B cell (primary cell): ENCODE measurements around the gene COL25A1. TPM values are rescaled to one million over a fixed set of nuclear protein-coding genes. Genes with fewer than 3 reads are reported as not detected.

ENCODE experiments used
- ATAC-seq: fragments of 200-7000 bp; cut with Tn5 transposase; one replicate; pipeline ENCODE4 v1.10.0; 2021; ENCODE audit warnings: low read depth, mild to moderate bottlenecking, moderate number of reproducible peaks, moderate library complexity
- CTCF ChIA-PET: fragments of 350-600 bp; sonication (Branson Sonifier 250); formaldehyde crosslinking; loops from one replicate; lab custom pipeline; 2021; ENCODE audit warnings: antibody characterized with exemption, inconsistent platforms; lab: Charles Lee
- POLR2A ChIA-PET: fragments of 350-600 bp; sonication (Branson Sonifier 250); formaldehyde crosslinking; loops from one replicate; lab custom pipeline; 2021; ENCODE audit warnings: antibody characterized with exemption; lab: Charles Lee
- DNase-seq: peaks from one replicate; pipeline ENCODE4 v3.0.0; 2013
- H2AFZ ChIP-seq: 2 replicates; pipeline ENCODE4 v1.6.1; 2012; ENCODE audit warnings: mild to moderate bottlenecking, low read depth, low read length; ENCODE audit not compliant: insufficient read depth, poor library complexity, severe bottlenecking
- H3K27ac ChIP-seq, 2 donors: 1 replicate in 1 of 2; 2 replicates in 1 of 2; pipeline ENCODE4 v1.5.1; 2012 to 2013; ENCODE audit warnings: low read length in 2 of 2, mild to moderate bottlenecking in 2 of 2, moderate library complexity in 1 of 2
- H3K27me3 ChIP-seq, 4 experiments: fragments of 200-600 bp in 1 of 4; sonication (generic) in 1 of 4; replicated peaks in 1 of 4; 1 replicate in 2 of 4; 2 replicates in 2 of 4; pipeline versions ENCODE4 v1.6.1 to v1.7.0; 2013 to 2016; ENCODE audit warnings: low read length in 3 of 4, mild to moderate bottlenecking in 2 of 4, mixed read lengths in 1 of 4, moderate library complexity in 1 of 4; ENCODE audit not compliant: insufficient read depth in 4 of 4, control insufficient read depth in 3 of 4; ENCODE audit errors: control extremely low read depth in 1 of 4
- H3K36me3 ChIP-seq, 2 experiments: replicated peaks in 1 of 2; 1 replicate in 1 of 2; 2 replicates in 1 of 2; pipeline versions ENCODE4 v1.6.1 to v1.7.1; 2013; ENCODE audit warnings: low read length in 1 of 2; ENCODE audit not compliant: insufficient read depth in 2 of 2, control insufficient read depth in 1 of 2; ENCODE audit errors: control extremely low read depth in 1 of 2, extremely low read depth in 1 of 2
- H3K4me1 ChIP-seq, 2 donors: fragments of 200-600 bp in 1 of 2; sonication (generic) in 1 of 2; 1 replicate in 1 of 2; 2 replicates in 1 of 2; pipeline versions ENCODE4 v1.5.1 to v1.6.1; 2013 to 2017; ENCODE audit warnings: low read length in 2 of 2; ENCODE audit not compliant: control insufficient read depth in 2 of 2, insufficient read depth in 2 of 2
- H3K4me2 ChIP-seq: replicated peaks from 2 replicates; pipeline ENCODE3; 2012; ENCODE audit warnings: mild to moderate bottlenecking, low read depth, low read length; ENCODE audit not compliant: poor library complexity, severe bottlenecking
- H3K4me3 ChIP-seq, 5 experiments: fragments of 200-600 bp in 1 of 5; sonication (generic) in 1 of 5; 1 replicate in 3 of 5; 2 replicates in 2 of 5; pipeline versions ENCODE4 v1.5.1 to v1.7.0; 2011 to 2016; ENCODE audit warnings: low read length in 4 of 5, mild to moderate bottlenecking in 4 of 5, low read depth in 2 of 5, control low read depth in 1 of 5, moderate library complexity in 1 of 5; ENCODE audit not compliant: insufficient read depth in 1 of 5; ENCODE audit errors: control extremely low read depth in 1 of 5, extremely low read depth in 1 of 5
- H3K79me2 ChIP-seq: fragments of 200-600 bp; sonication (generic); one replicate; pipeline ENCODE4 v1.6.0; 2016; ENCODE audit warnings: low read length; ENCODE audit not compliant: control insufficient read depth, insufficient read depth
- H3K9ac ChIP-seq: fragments of 200-600 bp; sonication (generic); 2 replicates; pipeline ENCODE4 v1.6.1; 2017; ENCODE audit warnings: mild to moderate bottlenecking, low read length, moderate library complexity
- H3K9me3 ChIP-seq, 3 donors: one replicate each; pipeline versions ENCODE4 v1.6.1 to v1.7.1; 2013; ENCODE audit warnings: low read length in 2 of 3; ENCODE audit not compliant: control insufficient read depth in 2 of 3, insufficient read depth in 1 of 3; ENCODE audit errors: control extremely low read depth in 1 of 3
- H4K20me1 ChIP-seq: 2 replicates; pipeline ENCODE4 v1.6.0; 2012; ENCODE audit warnings: mild to moderate bottlenecking, low read length; ENCODE audit not compliant: insufficient read depth, control insufficient read depth, poor library complexity, severe bottlenecking
- H3K27ac Mint-ChIP-seq: one replicate; pipeline ENCODE4 v1.8.0; 2021; ENCODE audit warnings: mixed read lengths
- H3K27me3 Mint-ChIP-seq: one replicate; pipeline ENCODE4 v1.8.0; 2021; ENCODE audit warnings: mixed read lengths
- H3K4me1 Mint-ChIP-seq: one replicate; pipeline ENCODE4 v1.8.0; 2021; ENCODE audit warnings: mixed read lengths
- H3K4me3 Mint-ChIP-seq: one replicate; pipeline ENCODE4 v1.8.0; 2021; ENCODE audit warnings: mixed read lengths
- H3K9me3 Mint-ChIP-seq: one replicate; pipeline ENCODE4 v1.8.0; 2022; ENCODE audit warnings: mixed read lengths; ENCODE audit not compliant: insufficient read depth
- EZH2 ChIP-seq: IDR thresholded peaks from 2 replicates; pipeline ENCODE4 v1.6.1; 2012; ENCODE audit warnings: borderline replicate concordance, low read depth, mild to moderate bottlenecking, moderate library complexity, low read length; ENCODE audit not compliant: insufficient read depth, poor library complexity, severe bottlenecking
- whole genome bisulfite sequencing: methylation state at CpG from one replicate; pipeline ENCODE4 v1.1.5; 2013; ENCODE audit warnings: missing lambda C conversion rate; ENCODE audit not compliant: insufficient coverage; 5-methylcytosine and 5-hydroxymethylcytosine counted together
- intact Hi-C: fragments of 100-400 bp; cut with micrococcal nuclease; formaldehyde crosslinking; loops from one replicate; pipeline ENCODE4 v1.10.0; 2022
- polyA plus RNA-seq: library from polyadenylated mRNA; depleted of rRNA; stranded (reverse); fragments of >200 nt; gene quantifications from 2 replicates; pipeline ENCODE4 v1.2.3, GENCODE V29; 2012
- total RNA-seq, 2 donors: library from RNA; stranded (reverse); fragments of 120-200 nt in 1 of 2; gene quantifications; 1 replicate in 1 of 2; 2 replicates in 1 of 2; pipeline versions ENCODE4 v1.2.3 to v1.2.4, GENCODE V29; 2013 to 2022
- TF ChIP-seq, protein P1 (sequence below): fragments of 200-600 bp; IDR thresholded peaks from one replicate; pipeline ENCODE4 v1.8.0; 2022; ENCODE audit warnings: antibody characterized with exemption, mild to moderate bottlenecking

Gene COL25A1
- total and polyA plus RNA-seq, 2 donors (not counting 1 experiment from before 2014, with no cell fraction given) = not detected

DNA sequence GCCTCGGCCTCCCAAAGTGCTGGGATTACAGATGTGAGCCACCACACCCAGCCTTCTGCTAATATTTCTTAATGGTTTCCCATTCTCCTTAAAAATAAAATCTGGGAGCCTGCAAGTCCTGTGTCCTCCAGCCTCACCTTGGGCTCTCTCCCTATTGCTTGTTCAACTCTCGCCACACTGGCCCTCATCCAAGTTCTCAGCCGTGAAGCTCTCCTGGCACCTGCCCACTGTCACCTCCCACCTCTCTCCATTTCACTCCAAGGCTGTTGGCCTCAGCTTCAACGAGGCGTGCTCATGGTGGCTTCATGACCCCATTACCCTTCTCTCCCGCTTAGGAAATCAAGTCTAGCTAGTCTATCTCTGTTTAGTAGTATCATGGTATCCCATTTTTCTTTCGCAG, 530.1 kb downstream of the COL25A1 start:
- DNase-seq (no peak), ATAC-seq (no peak)
- no peak overlapping the region for H3K4me3 ChIP-seq
- no peaks in the 10 kb centered on the region for H3K9me3 ChIP-seq
- no peak overlapping the region for H3K27ac ChIP-seq
- no peak for TF ChIP-seq EZH2
- TF ChIP-seq, protein P1, sequence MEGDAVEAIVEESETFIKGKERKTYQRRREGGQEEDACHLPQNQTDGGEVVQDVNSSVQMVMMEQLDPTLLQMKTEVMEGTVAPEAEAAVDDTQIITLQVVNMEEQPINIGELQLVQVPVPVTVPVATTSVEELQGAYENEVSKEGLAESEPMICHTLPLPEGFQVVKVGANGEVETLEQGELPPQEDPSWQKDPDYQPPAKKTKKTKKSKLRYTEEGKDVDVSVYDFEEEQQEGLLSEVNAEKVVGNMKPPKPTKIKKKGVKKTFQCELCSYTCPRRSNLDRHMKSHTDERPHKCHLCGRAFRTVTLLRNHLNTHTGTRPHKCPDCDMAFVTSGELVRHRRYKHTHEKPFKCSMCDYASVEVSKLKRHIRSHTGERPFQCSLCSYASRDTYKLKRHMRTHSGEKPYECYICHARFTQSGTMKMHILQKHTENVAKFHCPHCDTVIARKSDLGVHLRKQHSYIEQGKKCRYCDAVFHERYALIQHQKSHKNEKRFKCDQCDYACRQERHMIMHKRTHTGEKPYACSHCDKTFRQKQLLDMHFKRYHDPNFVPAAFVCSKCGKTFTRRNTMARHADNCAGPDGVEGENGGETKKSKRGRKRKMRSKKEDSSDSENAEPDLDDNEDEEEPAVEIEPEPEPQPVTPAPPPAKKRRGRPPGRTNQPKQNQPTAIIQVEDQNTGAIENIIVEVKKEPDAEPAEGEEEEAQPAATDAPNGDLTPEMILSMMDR = no peak
- H3K4me3 Mint-ChIP-seq = no peak overlapping the region
- no peaks in the 10 kb centered on the region for H3K9me3 Mint-ChIP-seq
- intact Hi-C loops = no loop called here
- no peaks in the 10 kb centered on the region for H4K20me1 ChIP-seq
- no peaks in the 10 kb centered on the region for H3K4me1 Mint-ChIP-seq
- no peaks in the 10 kb centered on the region for H3K79me2 ChIP-seq
- no peaks in the 10 kb centered on the region for H3K36me3 ChIP-seq
- CTCF ChIA-PET = no interaction called here
- H3K27me3 ChIP-seq = peaks cover 0 to 3% (median 0%) of the 10 kb centered on the region in 4 experiments
- no peak overlapping the region for H3K27ac Mint-ChIP-seq
- H2AFZ ChIP-seq = no peak overlapping the region
- no peak overlapping the region for H3K9ac ChIP-seq
- peaks cover 18% of the 10 kb centered on the region for H3K27me3 Mint-ChIP-seq
- no peaks in the 10 kb centered on the region for H3K4me1 ChIP-seq
- no peak overlapping the region for H3K4me2 ChIP-seq
- POLR2A ChIA-PET = no interaction called here
- 93% methylated on average over 3 of the region's 7 CpGs for WGBS

DNA sequence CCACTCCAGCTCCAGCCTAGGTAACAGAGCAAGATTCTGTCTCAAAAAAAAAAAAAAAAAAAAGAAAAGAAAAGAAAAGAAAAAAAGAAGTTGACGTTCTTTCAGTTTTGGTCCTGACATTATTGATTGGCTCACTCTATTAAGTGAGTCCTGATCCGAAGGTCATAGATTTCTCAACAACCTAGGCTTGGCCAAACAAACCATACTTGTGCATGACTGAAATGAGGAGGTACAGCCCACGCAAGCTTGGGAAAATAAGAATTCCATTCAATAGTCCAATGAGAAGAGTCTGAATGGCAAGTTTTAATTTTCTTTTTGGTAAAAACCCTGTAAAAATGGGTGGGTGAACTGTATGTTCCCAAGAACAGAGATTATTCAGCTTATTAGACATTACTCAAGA, 536.4 kb downstream of the COL25A1 start:
- H3K27me3 Mint-ChIP-seq = peaks cover 33% of the 10 kb centered on the region
- H3K4me2 ChIP-seq = no peak overlapping the region
- WGBS = 100% methylated on average over 1 of the region's 3 CpGs

More for the DNA sequence above, 536.4 kb downstream of the COL25A1 start:
- Mint-ChIP-seq H3K27ac (no peak overlapping the region), H3K4me3 (no peak overlapping the region), H3K9me3 (no peaks in the 10 kb centered on the region), H3K4me1 (peaks cover 14% of the 10 kb centered on the region)
- Histone ChIP-seq H3K9me3 (peaks cover 0 to 5% (median 3%) of the 10 kb centered on the region in 3 donors), H3K27ac (no peak overlapping the region), H3K36me3 (no peaks in the 10 kb centered on the region), H3K4me3 (no peak overlapping the region), H3K4me1 (peaks cover 13% of the 10 kb centered on the region in 2 donors), H4K20me1 (no peaks in the 10 kb centered on the region), H3K79me2 (no peaks in the 10 kb centered on the region), H2AFZ (no peak overlapping the region), H3K9ac (no peak overlapping the region), H3K27me3 (peaks cover 0 to 38% (median 17%) of the 10 kb centered on the region in 4 experiments)
- ChIA-PET CTCF (no interaction called here), POLR2A (no interaction called here)
- DNase-seq = no peak
- no peak for ATAC-seq
- intact Hi-C loops = no loop called here
- TF ChIP-seq EZH2 = no peak
- TF ChIP-seq, protein P1 = no peak
